Endothelial cell of umbilical vein (primary cell): Measurements from ENCODE around the gene CFAP210. TPM values are rescaled to one million over a fixed set of nuclear protein-coding genes. Genes with fewer than 3 reads are reported as not detected.

Source experiments
- BruUV-seq: library from RNA; stranded (reverse); fragments of 400-500 nt; replicated peaks from 2 replicates; lab custom pipeline; 2021; lab: Mats Ljungman, UMichigan
- CTCF ChIA-PET: fragments of 300-600, 350-600 bp; sonication (Branson Sonifier 250); formaldehyde crosslinking; loops from one replicate; lab custom pipeline; 2021; ENCODE audit warnings: antibody characterized with exemption, inconsistent platforms; lab: Charles Lee
- POLR2A ChIA-PET: fragments of 300-600, 350-600 bp; sonication (Branson Sonifier 250); formaldehyde crosslinking; loops from one replicate; lab custom pipeline; 2021; ENCODE audit warnings: antibody characterized with exemption, inconsistent platforms; lab: Charles Lee
- DNase-seq: peaks from one replicate; pipeline ENCODE4 v3.0.0-alpha.2; 2011; ENCODE audit warnings: low read depth, low spot score
- FAIRE-seq: peaks from 2 replicates; lab custom pipeline; 2011; peaks lifted over from hg19 to GRCh38; lab: Jason Lieb, UNC
- H2AFZ ChIP-seq: 2 replicates; pipeline ENCODE4 v1.6.0; 2012; ENCODE audit warnings: low read depth, low read length, control low read depth, inconsistent platforms
- H3K27ac ChIP-seq: 2 replicates; pipeline ENCODE4 v1.5.1; 2011; ENCODE audit warnings: low read depth, mild to moderate bottlenecking, control low read depth, low read length, moderate library complexity; ENCODE audit not compliant: insufficient read depth
- H3K27me3 ChIP-seq, 2 experiments: 2 replicates each; pipeline versions ENCODE4 v1.6.0 to v1.6.1; 2011; ENCODE audit warnings: low read length in 2 of 2, mixed read lengths in 1 of 2; ENCODE audit not compliant: control insufficient read depth in 2 of 2, insufficient read depth in 2 of 2
- H3K36me3 ChIP-seq, 2 experiments: 2 replicates in 1 of 2; 3 replicates in 1 of 2; pipeline ENCODE4 v1.5.1; 2011; ENCODE audit warnings: low read length in 2 of 2, mild to moderate bottlenecking in 1 of 2, moderate library complexity in 1 of 2; ENCODE audit not compliant: control insufficient read depth in 2 of 2, insufficient read depth in 2 of 2; ENCODE audit errors: extremely low read depth in 1 of 2
- H3K4me1 ChIP-seq: 3 replicates; pipeline ENCODE4 v1.5.1; 2011; ENCODE audit warnings: mild to moderate bottlenecking, low read length; ENCODE audit not compliant: control insufficient read depth, insufficient read depth; ENCODE audit errors: extremely low read depth
- H3K4me2 ChIP-seq: 2 replicates; pipeline ENCODE4 v1.6.1; 2011; ENCODE audit warnings: low read length, control low read depth, mixed read lengths; ENCODE audit not compliant: insufficient read depth
- H3K4me3 ChIP-seq, 3 experiments: fragments of 200-600 bp in 1 of 3; sonication (generic), shearing (Covaris generic) in 1 of 3; replicated peaks in 1 of 3; 2 replicates each; pipeline ENCODE4 v1.5.1; 2011 to 2016; ENCODE audit warnings: control low read depth in 3 of 3, low read length in 3 of 3, mild to moderate bottlenecking in 2 of 3, inconsistent platforms in 1 of 3, low read depth in 1 of 3, moderate library complexity in 1 of 3; ENCODE audit not compliant: insufficient read depth in 1 of 3
- H3K79me2 ChIP-seq: 2 replicates; pipeline ENCODE4 v1.6.0; 2012; ENCODE audit warnings: low read length, inconsistent platforms; ENCODE audit not compliant: control insufficient read depth, insufficient read depth
- H3K9ac ChIP-seq: replicated peaks from 2 replicates; pipeline ENCODE3; 2011; ENCODE audit warnings: low read length, control low read depth; ENCODE audit not compliant: insufficient read depth; ENCODE audit errors: extremely low read depth
- H3K9me1 ChIP-seq: replicated peaks from 3 replicates; pipeline ENCODE4 v1.6.0; 2011; ENCODE audit warnings: mild to moderate bottlenecking, low read length; ENCODE audit not compliant: control insufficient read depth, insufficient read depth; ENCODE audit errors: extremely low read depth
- H3K9me3 ChIP-seq: replicated peaks from 2 replicates; pipeline ENCODE4 v1.5.1; 2012; ENCODE audit warnings: low read length, inconsistent platforms; ENCODE audit not compliant: control insufficient read depth, insufficient read depth
- H4K20me1 ChIP-seq: replicated peaks from 2 replicates; pipeline ENCODE3; 2011; ENCODE audit warnings: mild to moderate bottlenecking, low read length; ENCODE audit not compliant: control insufficient read depth, insufficient read depth; ENCODE audit errors: extremely low read depth
- CTCF ChIP-seq, 2 donors: IDR thresholded peaks; 1 replicate in 1 of 2; 2 replicates in 1 of 2; pipeline ENCODE4 v1.5.1; 2011; ENCODE audit warnings: low read length in 2 of 2, mild to moderate bottlenecking in 2 of 2, moderate library complexity in 2 of 2, control low read depth in 1 of 2, inconsistent platforms in 1 of 2, low read depth in 1 of 2; ENCODE audit not compliant: insufficient read depth in 1 of 2; ENCODE audit errors: extremely low read depth in 1 of 2
- EZH2 ChIP-seq: IDR thresholded peaks from 2 replicates; pipeline ENCODE4 v1.6.1; 2012; ENCODE audit warnings: borderline replicate concordance, low read depth, mild to moderate bottlenecking, moderate library complexity, low read length, inconsistent platforms; ENCODE audit not compliant: severe bottlenecking
- FOS ChIP-seq: IDR thresholded peaks from 2 replicates; pipeline ENCODE4 v1.6.1; 2011; ENCODE audit warnings: mild to moderate bottlenecking, low read length, moderate library complexity, borderline replicate concordance; ENCODE audit not compliant: insufficient read depth
- GATA2 ChIP-seq: IDR thresholded peaks from 2 replicates; pipeline ENCODE4 v1.7.0; 2011; ENCODE audit warnings: low read depth, mild to moderate bottlenecking, moderate library complexity, mixed read lengths, low read length; ENCODE audit not compliant: insufficient read length, insufficient read depth
- JUN ChIP-seq: IDR thresholded peaks from 2 replicates; pipeline ENCODE4 v1.6.1; 2011; ENCODE audit warnings: borderline replicate concordance, low read depth; ENCODE audit not compliant: insufficient read length, insufficient read depth
- MAX ChIP-seq: IDR thresholded peaks from 2 replicates; pipeline ENCODE4 v1.6.1; 2011; ENCODE audit not compliant: insufficient read depth, insufficient read length
- MYC ChIP-seq: IDR thresholded peaks from one replicate; pipeline ENCODE4 v1.6.1; 2011; ENCODE audit warnings: mild to moderate bottlenecking, low read depth, low read length
- POLR2A ChIP-seq: IDR thresholded peaks from 2 replicates; pipeline ENCODE4 v1.6.1; 2012; ENCODE audit warnings: low read depth, mild to moderate bottlenecking, control low read depth, low read length
- POLR2AphosphoS5 ChIP-seq: IDR thresholded peaks from 2 replicates; pipeline ENCODE4 v1.6.1; 2012; ENCODE audit warnings: low read depth, mild to moderate bottlenecking, control low read depth, low read length, moderate library complexity; ENCODE audit not compliant: insufficient read depth
- dilution Hi-C: fragments of 300-500 bp; cut with MboI; formaldehyde crosslinking; loops from one replicate; pipeline ENCODE4 v1.15.0; 2019; ENCODE audit warnings: low sequenced_read_pairs; ENCODE audit not compliant: extremely low pct_ligation_motif_present
- intact Hi-C: fragments of 100-400 bp; cut with micrococcal nuclease; formaldehyde crosslinking; loops from one replicate; pipeline ENCODE4 v1.10.0; 2022
- polyA plus RNA-seq, 4 experiments: library from polyadenylated mRNA; depleted of rRNA in 3 of 4; stranded (reverse) in 3 of 4; unstranded in 1 of 4; fragments of >200 nt; gene quantifications; 2 replicates each; pipeline versions ENCODE4 v1.2.1 to v1.2.3, GENCODE V29; 2011 to 2012; ENCODE audit warnings: missing spikeins in 1 of 4
- total RNA-seq: library from RNA; stranded (reverse); gene quantifications from 2 replicates; pipeline ENCODE4 v1.2.3, GENCODE V29; 2021

CFAP210 gene
- total and polyA plus RNA-seq, 2 donors (not counting 3 experiments of a cell fraction or from before 2014, with no cell fraction given): not detected

DNA sequence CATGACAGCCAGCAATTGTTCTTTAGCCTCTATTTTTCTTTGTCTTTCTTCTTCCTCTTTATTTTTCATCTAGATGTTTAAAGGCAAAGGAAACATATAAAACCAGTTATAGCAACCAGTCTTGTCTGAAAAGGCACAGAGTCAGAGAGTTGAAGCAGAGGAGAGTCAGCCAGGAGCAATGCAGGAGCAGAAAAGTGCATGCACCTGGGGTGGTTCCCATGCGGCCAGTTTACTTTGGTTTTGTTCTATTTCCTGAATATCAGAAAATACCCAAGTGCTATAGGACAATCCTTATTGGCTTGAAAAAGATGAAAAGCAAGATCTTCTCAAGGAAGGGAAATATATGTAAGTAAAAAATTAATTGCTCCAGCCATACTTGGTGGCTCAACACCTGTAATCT is 44.9 kb downstream of the CFAP210 start:
- Histone ChIP-seq H3K27ac (no peak overlapping the region), H3K9ac (no peak overlapping the region), H3K4me1 (no peaks in the 10 kb centered on the region), H3K79me2 (no peaks in the 10 kb centered on the region), H3K4me3 (no peak overlapping the region), H4K20me1 (no peaks in the 10 kb centered on the region), H3K36me3 (no peaks in the 10 kb centered on the region), H3K9me1 (no peaks in the 10 kb centered on the region), H3K27me3 (peaks cover 3 to 6% of the 10 kb centered on the region in 2 experiments), H3K4me2 (no peak overlapping the region), H3K9me3 (no peaks in the 10 kb centered on the region), H2AFZ (no peak overlapping the region)
- dilution Hi-C loops: no loop called here
- BruUV-seq: no TSS peak
- intact Hi-C loops: no loop called here
- no peak for DNase-seq
- ChIA-PET CTCF (no interaction called here), POLR2A (no interaction called here)
- TF ChIP-seq POLR2AphosphoS5 (no peak), MYC (no peak), FOS (no peak), JUN (no peak), POLR2A (no peak), EZH2 (no peak), CTCF (IDR thresholded peaks at IDR 0.05; ENCODE audit: extremely low read depth in 1 of 2, insufficient read depth in 1 of 2, low read depth in 1 of 2, low read length in 2 of 2) (no peak), MAX (no peak), GATA2 (no peak)
- no peak for FAIRE-seq
